SK-N-SH treated with all-trans-retinoic acid at 6 μM for 48 hours (cell line): ENCODE data around the gene GRIP1.

Source experiments
- ATAC-seq: fragments of 200-7000 bp; cut with Tn5 transposase; 3 replicates; pipeline ENCODE4 v1.9.1; 2020; ENCODE audit warnings: mild to moderate bottlenecking, moderate library complexity
- ARNTL ChIP-seq: fragments of 450-650 bp; formaldehyde crosslinking; IDR thresholded peaks from 2 replicates; pipeline ENCODE4 v1.5.0; 2020; ENCODE audit warnings: low read depth, mild to moderate bottlenecking, moderate library complexity, borderline replicate concordance
- BACH2 ChIP-seq: fragments of 250-450 bp; sonication (Bioruptor Pico); IDR thresholded peaks from 2 replicates; pipeline ENCODE4 v1.9.0; 2021; ENCODE audit warnings: mild to moderate bottlenecking, borderline replicate concordance
- CSDC2 ChIP-seq: fragments of 250-450 bp; sonication (Bioruptor Pico); IDR thresholded peaks from 2 replicates; pipeline ENCODE4 v1.5.0; 2020; ENCODE audit warnings: mild to moderate bottlenecking, moderate library complexity
- CSRNP3 ChIP-seq: fragments of 250-450 bp; sonication (Bioruptor Pico); IDR thresholded peaks from 2 replicates; pipeline ENCODE4 v1.5.1; 2021; ENCODE audit warnings: mild to moderate bottlenecking, moderate library complexity
- ESRRG ChIP-seq: fragments of 250-450 bp; sonication (Bioruptor Pico); IDR thresholded peaks from 2 replicates; pipeline ENCODE4 v1.6.1; 2021; ENCODE audit warnings: mild to moderate bottlenecking
- GLIS3 ChIP-seq: fragments of 250-450 bp; sonication (Bioruptor Pico); IDR thresholded peaks from 2 replicates; pipeline ENCODE4 v1.5.0; 2020; ENCODE audit warnings: mild to moderate bottlenecking, moderate library complexity
- ISL1 ChIP-seq: fragments of 250-450 bp; sonication (Bioruptor Pico); IDR thresholded peaks from 2 replicates; pipeline ENCODE4 v2.1.2; 2022; ENCODE audit warnings: mild to moderate bottlenecking, moderate library complexity
- OSR1 ChIP-seq: fragments of 250-450 bp; sonication (Bioruptor Pico); IDR thresholded peaks from 2 replicates; pipeline ENCODE4 v1.8.0; 2022; ENCODE audit warnings: moderate library complexity, mild to moderate bottlenecking, inconsistent platforms
- POU6F1 ChIP-seq: fragments of 250-450 bp; sonication (Bioruptor Pico); IDR thresholded peaks from 2 replicates; pipeline ENCODE4 v1.8.0; 2021; ENCODE audit warnings: low read depth, mild to moderate bottlenecking, moderate library complexity, borderline replicate concordance
- PPARA ChIP-seq: fragments of 250-450 bp; sonication (Bioruptor Pico); IDR thresholded peaks from 2 replicates; pipeline ENCODE4 v1.5.0; 2020; ENCODE audit warnings: mild to moderate bottlenecking, borderline replicate concordance
- RARB ChIP-seq: fragments of 250-450 bp; sonication (Bioruptor Pico); IDR thresholded peaks from 2 replicates; pipeline ENCODE4 v1.8.0; 2021; ENCODE audit warnings: mild to moderate bottlenecking, moderate library complexity
- SNAI2 ChIP-seq: fragments of 250-450 bp; sonication (Bioruptor Pico); IDR thresholded peaks from 2 replicates; pipeline ENCODE4 v1.5.0; 2020; ENCODE audit warnings: mild to moderate bottlenecking, moderate library complexity
- TCF4 ChIP-seq: fragments of 250-450 bp; sonication (Bioruptor Pico); IDR thresholded peaks from 2 replicates; pipeline ENCODE4 v1.8.0; 2021; ENCODE audit warnings: mild to moderate bottlenecking, moderate library complexity, borderline replicate concordance
- TOX ChIP-seq: fragments of 250-450 bp; sonication (Bioruptor Pico); IDR thresholded peaks from 2 replicates; pipeline ENCODE4 v1.8.0; 2021; ENCODE audit warnings: mild to moderate bottlenecking, moderate library complexity, borderline replicate concordance
- ZC3H10 ChIP-seq: fragments of 250-450 bp; sonication (Bioruptor Pico); IDR thresholded peaks from 2 replicates; pipeline ENCODE4 v1.5.1; 2021; ENCODE audit warnings: mild to moderate bottlenecking, moderate library complexity
- ZFP3 ChIP-seq: fragments of 250-450 bp; sonication (Bioruptor Pico); IDR thresholded peaks from 2 replicates; pipeline ENCODE4 v1.5.0; 2020; ENCODE audit warnings: mild to moderate bottlenecking, moderate library complexity
- ZNF565 ChIP-seq: fragments of 450-650 bp; formaldehyde crosslinking; conservative IDR thresholded peaks from 2 replicates; pipeline ENCODE4 v1.5.0; 2020; ENCODE audit warnings: low read depth, mild to moderate bottlenecking, moderate library complexity
- ZNF70 ChIP-seq: fragments of 450-650 bp; formaldehyde crosslinking; IDR thresholded peaks from 2 replicates; pipeline ENCODE4 v1.5.0; 2020; ENCODE audit warnings: mild to moderate bottlenecking, moderate library complexity
- ZNF8 ChIP-seq: fragments of 450-650 bp; formaldehyde crosslinking; IDR thresholded peaks from 2 replicates; pipeline ENCODE4 v1.5.0; 2020; ENCODE audit warnings: mild to moderate bottlenecking, moderate library complexity
- TF ChIP-seq, protein P1 (sequence below): fragments of 250-450 bp; sonication (Bioruptor Pico); IDR thresholded peaks from 2 replicates; pipeline ENCODE4 v1.5.1; 2020; ENCODE audit warnings: low read depth, mild to moderate bottlenecking, moderate library complexity
- TF ChIP-seq, protein P2 (sequence below): fragments of 250-450 bp; sonication (Bioruptor Pico); IDR thresholded peaks from 2 replicates; pipeline ENCODE4 v1.8.0; 2020; ENCODE audit warnings: mild to moderate bottlenecking, moderate library complexity, borderline replicate concordance
- TF ChIP-seq, protein P3 (sequence below): fragments of 250-450 bp; sonication (Bioruptor Pico); IDR thresholded peaks from 2 replicates; pipeline ENCODE4 v1.5.0; 2020; ENCODE audit warnings: mild to moderate bottlenecking, moderate library complexity

GRIP1 gene

GRCh38 chr12:66692170-66692569 lies 13.3 kb upstream of the GRIP1 start (continued):
- no peak for TF ChIP-seq TOX
- no peak for TF ChIP-seq ZC3H10 (CRISPR knock-in tag)
- no peak for TF ChIP-seq ZNF565
- no peak for TF ChIP-seq ESRRG (CRISPR knock-in tag)
- no peak for TF ChIP-seq ZNF70
- TF ChIP-seq, protein P1, sequence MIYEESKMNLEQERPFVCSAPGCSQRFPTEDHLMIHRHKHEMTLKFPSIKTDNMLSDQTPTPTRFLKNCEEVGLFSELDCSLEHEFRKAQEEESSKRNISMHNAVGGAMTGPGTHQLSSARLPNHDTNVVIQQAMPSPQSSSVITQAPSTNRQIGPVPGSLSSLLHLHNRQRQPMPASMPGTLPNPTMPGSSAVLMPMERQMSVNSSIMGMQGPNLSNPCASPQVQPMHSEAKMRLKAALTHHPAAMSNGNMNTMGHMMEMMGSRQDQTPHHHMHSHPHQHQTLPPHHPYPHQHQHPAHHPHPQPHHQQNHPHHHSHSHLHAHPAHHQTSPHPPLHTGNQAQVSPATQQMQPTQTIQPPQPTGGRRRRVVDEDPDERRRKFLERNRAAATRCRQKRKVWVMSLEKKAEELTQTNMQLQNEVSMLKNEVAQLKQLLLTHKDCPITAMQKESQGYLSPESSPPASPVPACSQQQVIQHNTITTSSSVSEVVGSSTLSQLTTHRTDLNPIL, result no peak
- no peak for TF ChIP-seq RARB (CRISPR knock-in tag)
- no peak for TF ChIP-seq PPARA

GRCh38 chr12:66688846-66689439 lies 10.1 kb upstream of the GRIP1 start:
- ATAC-seq, result peak; percentile 84
- no peak for TF ChIP-seq ZC3H10 (CRISPR knock-in tag)
- no peak for TF ChIP-seq ZNF70
- TF ChIP-seq TOX, result no peak
- TF ChIP-seq GLIS3 (CRISPR knock-in tag), result no peak
- TF ChIP-seq ZFP3 (CRISPR knock-in tag), result no peak
- no peak for TF ChIP-seq CSRNP3
- TF ChIP-seq, protein P2, sequence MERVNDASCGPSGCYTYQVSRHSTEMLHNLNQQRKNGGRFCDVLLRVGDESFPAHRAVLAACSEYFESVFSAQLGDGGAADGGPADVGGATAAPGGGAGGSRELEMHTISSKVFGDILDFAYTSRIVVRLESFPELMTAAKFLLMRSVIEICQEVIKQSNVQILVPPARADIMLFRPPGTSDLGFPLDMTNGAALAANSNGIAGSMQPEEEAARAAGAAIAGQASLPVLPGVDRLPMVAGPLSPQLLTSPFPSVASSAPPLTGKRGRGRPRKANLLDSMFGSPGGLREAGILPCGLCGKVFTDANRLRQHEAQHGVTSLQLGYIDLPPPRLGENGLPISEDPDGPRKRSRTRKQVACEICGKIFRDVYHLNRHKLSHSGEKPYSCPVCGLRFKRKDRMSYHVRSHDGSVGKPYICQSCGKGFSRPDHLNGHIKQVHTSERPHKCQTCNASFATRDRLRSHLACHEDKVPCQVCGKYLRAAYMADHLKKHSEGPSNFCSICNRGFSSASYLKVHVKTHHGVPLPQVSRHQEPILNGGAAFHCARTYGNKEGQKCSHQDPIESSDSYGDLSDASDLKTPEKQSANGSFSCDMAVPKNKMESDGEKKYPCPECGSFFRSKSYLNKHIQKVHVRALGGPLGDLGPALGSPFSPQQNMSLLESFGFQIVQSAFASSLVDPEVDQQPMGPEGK (CRISPR knock-in tag), result no peak
- TF ChIP-seq, protein P3, sequence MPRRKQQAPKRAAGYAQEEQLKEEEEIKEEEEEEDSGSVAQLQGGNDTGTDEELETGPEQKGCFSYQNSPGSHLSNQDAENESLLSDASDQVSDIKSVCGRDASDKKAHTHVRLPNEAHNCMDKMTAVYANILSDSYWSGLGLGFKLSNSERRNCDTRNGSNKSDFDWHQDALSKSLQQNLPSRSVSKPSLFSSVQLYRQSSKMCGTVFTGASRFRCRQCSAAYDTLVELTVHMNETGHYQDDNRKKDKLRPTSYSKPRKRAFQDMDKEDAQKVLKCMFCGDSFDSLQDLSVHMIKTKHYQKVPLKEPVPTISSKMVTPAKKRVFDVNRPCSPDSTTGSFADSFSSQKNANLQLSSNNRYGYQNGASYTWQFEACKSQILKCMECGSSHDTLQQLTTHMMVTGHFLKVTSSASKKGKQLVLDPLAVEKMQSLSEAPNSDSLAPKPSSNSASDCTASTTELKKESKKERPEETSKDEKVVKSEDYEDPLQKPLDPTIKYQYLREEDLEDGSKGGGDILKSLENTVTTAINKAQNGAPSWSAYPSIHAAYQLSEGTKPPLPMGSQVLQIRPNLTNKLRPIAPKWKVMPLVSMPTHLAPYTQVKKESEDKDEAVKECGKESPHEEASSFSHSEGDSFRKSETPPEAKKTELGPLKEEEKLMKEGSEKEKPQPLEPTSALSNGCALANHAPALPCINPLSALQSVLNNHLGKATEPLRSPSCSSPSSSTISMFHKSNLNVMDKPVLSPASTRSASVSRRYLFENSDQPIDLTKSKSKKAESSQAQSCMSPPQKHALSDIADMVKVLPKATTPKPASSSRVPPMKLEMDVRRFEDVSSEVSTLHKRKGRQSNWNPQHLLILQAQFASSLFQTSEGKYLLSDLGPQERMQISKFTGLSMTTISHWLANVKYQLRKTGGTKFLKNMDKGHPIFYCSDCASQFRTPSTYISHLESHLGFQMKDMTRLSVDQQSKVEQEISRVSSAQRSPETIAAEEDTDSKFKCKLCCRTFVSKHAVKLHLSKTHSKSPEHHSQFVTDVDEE, result no peak
- no peak for TF ChIP-seq ESRRG (CRISPR knock-in tag)
- no peak for TF ChIP-seq POU6F1 (CRISPR knock-in tag)
- no peak for TF ChIP-seq RARB (CRISPR knock-in tag)
- no peak for TF ChIP-seq TCF4 (CRISPR knock-in tag)
- TF ChIP-seq, protein P1, result no peak
- TF ChIP-seq ZNF565, result no peak
- no peak for TF ChIP-seq ARNTL (CRISPR knock-in tag)
- TF ChIP-seq BACH2 (CRISPR knock-in tag), result no peak
- no peak for TF ChIP-seq SNAI2 (CRISPR knock-in tag)
- no peak for TF ChIP-seq ZNF8 (CRISPR knock-in tag)
- TF ChIP-seq OSR1, result no peak

- no peak for TF ChIP-seq ISL1 (CRISPR knock-in tag)
- no peak for TF ChIP-seq BACH2 (CRISPR knock-in tag)
- TF ChIP-seq CSDC2, result no peak
- no peak for TF ChIP-seq GLIS3 (CRISPR knock-in tag)
- no peak for TF ChIP-seq TCF4 (CRISPR knock-in tag)
- no peak for TF ChIP-seq POU6F1 (CRISPR knock-in tag)
- TF ChIP-seq TOX, result no peak
- ATAC-seq, result no peak
Measured at GRCh38 chr12:66684222-66684621, 5.3 kb upstream of the GRIP1 start.
